Chondrocyte (in vitro differentiated cells): Measurements from ENCODE around the gene AAGAB. TPM values are rescaled to one million over a fixed set of nuclear protein-coding genes. Genes with fewer than 3 reads are reported as not detected.

Experiments used
- DNase-seq: peaks from one replicate; pipeline ENCODE4 v3.0.0; 2021; ENCODE audit warnings: mixed read lengths, low spot score
- H3K27ac Mint-ChIP-seq: one replicate; pipeline ENCODE4 v1.8.0; 2021; ENCODE audit warnings: mild to moderate bottlenecking, moderate library complexity, mixed read lengths; ENCODE audit not compliant: unreplicated experiment
- H3K27me3 Mint-ChIP-seq: 2 replicates; pipeline ENCODE4 v1.8.0; 2021; ENCODE audit warnings: low read depth, mixed read lengths
- H3K36me3 Mint-ChIP-seq: 2 replicates; pipeline ENCODE4 v1.8.0; 2021; ENCODE audit warnings: low read depth, mixed read lengths
- H3K4me1 Mint-ChIP-seq: 2 replicates; pipeline ENCODE4 v1.8.0; 2021; ENCODE audit warnings: low read depth, mild to moderate bottlenecking, mixed read lengths
- H3K4me3 Mint-ChIP-seq: one replicate; pipeline ENCODE4 v1.8.0; 2021; ENCODE audit warnings: mild to moderate bottlenecking, moderate library complexity, mixed read lengths; ENCODE audit not compliant: unreplicated experiment
- H3K9me3 Mint-ChIP-seq: 2 replicates; pipeline ENCODE4 v1.8.0; 2021; ENCODE audit warnings: low read depth, mixed read lengths
- total RNA-seq: library from RNA; stranded (reverse); gene quantifications from 3 replicates; pipeline ENCODE4 v1.2.1, GENCODE V29; 2021
- TF ChIP-seq, protein P1 (sequence below): fragments of 200-600 bp; sonication (generic); IDR thresholded peaks from 2 replicates; pipeline ENCODE4 v1.5.0; 2021; ENCODE audit warnings: antibody characterized with exemption, mild to moderate bottlenecking, moderate library complexity

Gene AAGAB
- total RNA-seq, 1 donor from 2014 or later, result 32.0 TPM

DNA sequence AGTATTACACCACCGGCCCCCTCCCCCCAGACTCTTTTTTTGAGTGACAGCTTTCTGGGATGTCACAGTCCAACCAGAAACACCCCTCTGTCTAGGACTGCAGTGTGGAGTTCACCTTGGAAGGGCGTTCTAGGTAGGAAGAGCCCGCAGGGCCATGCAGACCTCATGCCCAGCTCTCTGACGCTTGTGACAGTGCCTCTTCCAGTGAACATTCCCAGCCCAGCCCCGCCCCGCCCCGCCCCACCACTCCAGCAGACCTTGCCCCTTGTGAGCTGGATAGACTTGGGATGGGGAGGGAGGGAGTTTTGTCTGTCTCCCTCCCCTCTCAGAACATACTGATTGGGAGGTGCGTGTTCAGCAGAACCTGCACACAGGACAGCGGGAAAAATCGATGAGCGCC lies 63.6 kb downstream of the AAGAB start:
- DNase-seq, result no peak

DNA sequence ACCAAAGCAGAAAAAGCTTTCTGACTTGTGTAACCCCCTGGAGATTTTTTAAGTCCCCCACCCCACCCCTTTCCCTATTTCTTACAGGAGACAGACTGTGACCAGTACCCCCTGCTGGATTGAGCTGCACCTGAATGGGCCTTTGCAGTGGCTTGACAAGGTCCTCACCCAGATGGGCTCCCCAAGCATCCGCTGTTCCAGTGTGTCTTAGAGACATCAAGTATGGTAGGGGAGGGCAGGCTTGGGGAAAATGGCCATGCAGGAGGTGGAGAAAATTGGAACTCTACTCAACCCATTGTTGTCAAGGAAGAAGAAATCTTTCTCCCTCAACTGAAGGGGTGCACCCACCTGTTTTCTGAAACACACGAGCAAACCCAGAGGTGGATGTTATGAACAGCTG lies 64.1 kb downstream of the AAGAB start:
- peaks cover 28% of the 10 kb centered on the region for H3K4me1 Mint-ChIP-seq
- H3K36me3 Mint-ChIP-seq, result peaks cover 33% of the 10 kb centered on the region
- TF ChIP-seq, protein P1, sequence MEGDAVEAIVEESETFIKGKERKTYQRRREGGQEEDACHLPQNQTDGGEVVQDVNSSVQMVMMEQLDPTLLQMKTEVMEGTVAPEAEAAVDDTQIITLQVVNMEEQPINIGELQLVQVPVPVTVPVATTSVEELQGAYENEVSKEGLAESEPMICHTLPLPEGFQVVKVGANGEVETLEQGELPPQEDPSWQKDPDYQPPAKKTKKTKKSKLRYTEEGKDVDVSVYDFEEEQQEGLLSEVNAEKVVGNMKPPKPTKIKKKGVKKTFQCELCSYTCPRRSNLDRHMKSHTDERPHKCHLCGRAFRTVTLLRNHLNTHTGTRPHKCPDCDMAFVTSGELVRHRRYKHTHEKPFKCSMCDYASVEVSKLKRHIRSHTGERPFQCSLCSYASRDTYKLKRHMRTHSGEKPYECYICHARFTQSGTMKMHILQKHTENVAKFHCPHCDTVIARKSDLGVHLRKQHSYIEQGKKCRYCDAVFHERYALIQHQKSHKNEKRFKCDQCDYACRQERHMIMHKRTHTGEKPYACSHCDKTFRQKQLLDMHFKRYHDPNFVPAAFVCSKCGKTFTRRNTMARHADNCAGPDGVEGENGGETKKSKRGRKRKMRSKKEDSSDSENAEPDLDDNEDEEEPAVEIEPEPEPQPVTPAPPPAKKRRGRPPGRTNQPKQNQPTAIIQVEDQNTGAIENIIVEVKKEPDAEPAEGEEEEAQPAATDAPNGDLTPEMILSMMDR, result no peak
- no peaks in the 10 kb centered on the region for H3K9me3 Mint-ChIP-seq
- H3K27me3 Mint-ChIP-seq, result no peaks in the 10 kb centered on the region
- no peak overlapping the region for H3K27ac Mint-ChIP-seq
- no peak for DNase-seq
- no peak overlapping the region for H3K4me3 Mint-ChIP-seq

More for the DNA sequence above, 63.6 kb downstream of the AAGAB start:
- Mint-ChIP-seq H3K36me3 (peaks cover 33% of the 10 kb centered on the region), H3K9me3 (no peaks in the 10 kb centered on the region), H3K27ac (no peak overlapping the region), H3K27me3 (no peaks in the 10 kb centered on the region), H3K4me1 (peaks cover 28% of the 10 kb centered on the region), H3K4me3 (no peak overlapping the region)
- TF ChIP-seq, protein P1, result no peak

DNA sequence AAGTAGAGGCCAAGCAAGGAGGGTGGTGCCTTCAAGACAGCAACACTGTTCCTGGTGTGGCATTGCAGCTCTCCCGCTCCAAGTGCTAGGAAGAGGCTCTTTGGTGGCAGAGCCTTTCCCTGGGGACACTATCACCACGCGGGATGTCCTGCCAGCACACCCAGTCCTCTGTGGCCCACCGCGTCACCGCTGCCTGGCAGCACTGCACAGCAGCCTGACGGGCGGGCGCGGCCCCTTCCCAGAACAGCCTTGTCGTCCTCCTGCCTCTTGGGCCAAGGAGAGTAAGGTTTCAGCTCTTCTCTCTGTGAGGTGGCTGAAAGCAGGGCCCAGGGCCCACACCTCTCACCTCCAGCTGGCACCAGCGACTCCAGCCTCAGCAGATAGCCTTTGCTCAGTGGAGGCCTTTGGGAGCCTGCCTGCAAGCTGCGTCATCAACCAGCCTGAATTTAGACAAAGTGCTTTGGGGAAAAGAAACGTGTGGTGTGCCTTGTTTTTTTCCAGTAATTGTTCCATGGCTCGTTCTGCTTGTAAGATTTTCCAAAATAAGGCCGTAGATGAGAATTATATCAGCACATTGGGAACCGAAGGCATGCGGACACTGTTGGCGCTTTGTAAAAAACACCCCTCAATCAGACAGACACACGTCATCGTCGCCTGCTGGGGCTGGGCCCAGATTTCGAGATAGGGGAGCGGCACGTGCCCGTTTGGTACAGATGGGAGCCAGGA lies 65.0 kb downstream of the AAGAB start:
- H3K9me3 Mint-ChIP-seq, result no peaks in the 10 kb centered on the region
- H3K27me3 Mint-ChIP-seq, result no peaks in the 10 kb centered on the region
- TF ChIP-seq, protein P1, result no peak
- peaks cover 37% of the 10 kb centered on the region for H3K36me3 Mint-ChIP-seq
- no peak for DNase-seq
- peaks cover 28% of the 10 kb centered on the region for H3K4me1 Mint-ChIP-seq
- no peak overlapping the region for H3K27ac Mint-ChIP-seq
- no peak overlapping the region for H3K4me3 Mint-ChIP-seq

DNA sequence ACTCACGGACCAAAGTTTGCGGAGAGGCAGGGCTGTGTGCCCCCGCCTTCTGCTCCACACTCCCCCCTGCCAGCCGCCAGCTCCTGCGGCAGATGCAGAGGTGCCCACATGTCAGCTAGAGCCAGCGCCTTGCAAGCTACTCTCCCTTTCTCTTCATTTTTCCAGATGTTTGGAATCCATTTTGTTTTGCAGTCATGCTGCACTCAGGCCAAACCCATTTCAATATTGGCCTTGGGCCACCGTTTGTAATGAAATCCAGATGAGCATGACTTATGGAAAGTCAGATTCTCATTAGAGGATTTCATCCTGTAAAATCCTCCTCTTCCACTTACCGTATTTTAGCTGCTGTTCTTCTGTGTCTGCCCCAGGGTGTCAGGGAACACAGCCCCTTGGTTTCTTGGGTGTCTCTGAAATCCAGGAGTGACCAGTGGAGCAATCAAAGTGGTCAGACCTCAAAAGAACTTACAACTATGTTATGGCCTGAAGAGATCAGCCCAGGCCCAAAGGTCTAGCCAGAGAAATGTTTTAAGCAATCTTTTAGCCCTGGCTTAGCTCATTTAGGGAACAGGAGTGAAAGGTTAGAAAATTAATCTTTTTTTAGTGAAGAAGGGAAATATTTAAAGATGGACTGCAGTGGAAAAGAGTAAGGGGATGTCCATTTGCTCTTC lies 65.8 kb downstream of the AAGAB start:
- TF ChIP-seq, protein P1, result no peak
- no peak for DNase-seq
- no peaks in the 10 kb centered on the region for H3K27me3 Mint-ChIP-seq
- H3K9me3 Mint-ChIP-seq, result no peaks in the 10 kb centered on the region
- H3K27ac Mint-ChIP-seq, result peak overlapping the region; percentile 49
- peaks cover 22% of the 10 kb centered on the region for H3K4me1 Mint-ChIP-seq
- no peak overlapping the region for H3K4me3 Mint-ChIP-seq
- H3K36me3 Mint-ChIP-seq, result peaks cover 35% of the 10 kb centered on the region

DNA sequence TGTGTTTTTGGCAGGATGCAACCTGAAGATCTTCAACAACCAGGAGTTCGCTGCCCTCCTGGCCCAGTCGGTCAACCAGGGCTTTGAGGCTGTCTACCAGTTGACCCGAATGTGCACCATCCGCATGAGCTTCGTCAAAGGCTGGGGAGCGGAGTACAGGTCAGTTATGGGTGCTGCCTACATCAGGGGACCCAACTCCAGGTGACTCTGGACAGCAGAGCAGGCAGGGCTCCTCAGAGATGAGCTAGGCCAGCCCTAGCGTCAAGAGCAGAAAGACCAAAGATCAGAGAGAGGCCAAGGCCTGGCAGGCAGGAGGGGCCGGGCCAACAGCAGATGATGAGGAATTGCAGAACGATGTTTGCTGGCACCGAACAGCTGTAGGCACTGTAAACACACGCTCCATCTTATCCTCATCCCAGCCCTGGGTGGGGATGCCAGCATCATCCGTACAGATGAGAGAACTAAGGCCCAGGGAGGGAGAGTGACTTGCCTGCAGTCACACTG lies 67.1 kb downstream of the AAGAB start:
- H3K9me3 Mint-ChIP-seq, result no peaks in the 10 kb centered on the region
- peaks cover 37% of the 10 kb centered on the region for H3K36me3 Mint-ChIP-seq
- DNase-seq, result no peak
- peaks cover 16% of the 10 kb centered on the region for H3K4me1 Mint-ChIP-seq
- TF ChIP-seq, protein P1, result no peak
- H3K4me3 Mint-ChIP-seq, result no peak overlapping the region
- H3K27me3 Mint-ChIP-seq, result no peaks in the 10 kb centered on the region
- H3K27ac Mint-ChIP-seq, result no peak overlapping the region
